Osteocyte (in vitro differentiated cells): ENCODE measurements around the gene CLIP2. TPM values are rescaled to one million over a fixed set of nuclear protein-coding genes. Genes with fewer than 3 reads are reported as not detected.

ENCODE experiments used
- DNase-seq: peaks from one replicate; pipeline ENCODE4 v3.0.0; 2021; ENCODE audit warnings: mixed read lengths; ENCODE audit not compliant: unreplicated experiment; ENCODE audit errors: extremely low spot score
- H3K27ac Mint-ChIP-seq: one replicate; pipeline ENCODE4 v1.8.0; 2021; ENCODE audit warnings: mild to moderate bottlenecking, mixed read lengths; ENCODE audit not compliant: unreplicated experiment
- H3K27me3 Mint-ChIP-seq: one replicate; pipeline ENCODE4 v1.8.0; 2021; ENCODE audit warnings: mixed read lengths; ENCODE audit not compliant: unreplicated experiment
- H3K36me3 Mint-ChIP-seq: one replicate; pipeline ENCODE4 v1.8.0; 2021; ENCODE audit warnings: mixed read lengths; ENCODE audit not compliant: unreplicated experiment
- H3K4me1 Mint-ChIP-seq: one replicate; pipeline ENCODE4 v1.8.0; 2021; ENCODE audit warnings: mixed read lengths; ENCODE audit not compliant: unreplicated experiment
- H3K4me3 Mint-ChIP-seq: one replicate; pipeline ENCODE4 v1.8.0; 2021; ENCODE audit warnings: mild to moderate bottlenecking, moderate library complexity, mixed read lengths; ENCODE audit not compliant: unreplicated experiment
- H3K9me3 Mint-ChIP-seq: one replicate; pipeline ENCODE4 v1.8.0; 2021; ENCODE audit warnings: mixed read lengths; ENCODE audit not compliant: unreplicated experiment
- CTCF ChIP-seq: fragments of 200-600 bp; sonication (generic); IDR thresholded peaks from 2 replicates; pipeline ENCODE4 v1.5.0; 2021; ENCODE audit warnings: antibody characterized with exemption, mild to moderate bottlenecking, moderate library complexity
- total RNA-seq: library from RNA; stranded (reverse); gene quantifications from 2 replicates; pipeline ENCODE4 v1.2.1, GENCODE V29; 2021

CLIP2 gene
- total RNA-seq, 1 donor from 2014 or later, result 40.7 TPM

GRCh38 chr7:74343281-74344131 lies 54.3 kb downstream of the CLIP2 start:
- Mint-ChIP-seq H3K4me3 (no peak overlapping the region), H3K27ac (peak overlapping the region; percentile 41), H3K36me3 (peaks cover 18% of the 10 kb centered on the region), H3K9me3 (no peaks in the 10 kb centered on the region), H3K4me1 (peaks cover 10% of the 10 kb centered on the region), H3K27me3 (no peaks in the 10 kb centered on the region)
- TF ChIP-seq CTCF, result no peak
- no peak for DNase-seq

GRCh38 chr7:74344132-74344496 lies 54.9 kb downstream of the CLIP2 start:
- Mint-ChIP-seq H3K9me3 (no peaks in the 10 kb centered on the region), H3K4me1 (peaks cover 10% of the 10 kb centered on the region), H3K27ac (peak overlapping the region; percentile 41), H3K36me3 (peaks cover 18% of the 10 kb centered on the region), H3K27me3 (no peaks in the 10 kb centered on the region), H3K4me3 (no peak overlapping the region)
- no peak for TF ChIP-seq CTCF
- DNase-seq, result no peak

GRCh38 chr7:74344786-74345185 lies 55.6 kb downstream of the CLIP2 start:
- peaks cover 18% of the 10 kb centered on the region for H3K36me3 Mint-ChIP-seq
- peaks cover 10% of the 10 kb centered on the region for H3K4me1 Mint-ChIP-seq
- H3K4me3 Mint-ChIP-seq, result no peak overlapping the region
- H3K9me3 Mint-ChIP-seq, result no peaks in the 10 kb centered on the region
- H3K27ac Mint-ChIP-seq, result no peak overlapping the region
- no peak for TF ChIP-seq CTCF
- no peak for DNase-seq
- no peaks in the 10 kb centered on the region for H3K27me3 Mint-ChIP-seq

- H3K4me3 Mint-ChIP-seq, result no peak overlapping the region
- no peaks in the 10 kb centered on the region for H3K9me3 Mint-ChIP-seq
- no peak overlapping the region for H3K27ac Mint-ChIP-seq
- TF ChIP-seq CTCF, result no peak
- DNase-seq, result no peak
- no peaks in the 10 kb centered on the region for H3K27me3 Mint-ChIP-seq
- H3K4me1 Mint-ChIP-seq, result peaks cover 9% of the 10 kb centered on the region
- H3K36me3 Mint-ChIP-seq, result peaks cover 20% of the 10 kb centered on the region
These were observed 56.8 kb downstream of the CLIP2 start for GRCh38 chr7:74345970-74346369.

- no peaks in the 10 kb centered on the region for H3K9me3 Mint-ChIP-seq
- no peaks in the 10 kb centered on the region for H3K27me3 Mint-ChIP-seq
- H3K27ac Mint-ChIP-seq, result no peak overlapping the region
These were observed 60.4 kb downstream of the CLIP2 start for GRCh38 chr7:74349621-74350020.

More at GRCh38 chr7:74349621-74350020, 60.4 kb downstream of the CLIP2 start:
- no peak for DNase-seq
- no peak for TF ChIP-seq CTCF
- Mint-ChIP-seq H3K36me3 (peaks cover 18% of the 10 kb centered on the region), H3K4me3 (no peak overlapping the region), H3K4me1 (no peaks in the 10 kb centered on the region)
